Neural crest cell (in vitro differentiated cells): Measurements from ENCODE around the gene ZIC3. TPM values are rescaled to one million over a fixed set of nuclear protein-coding genes. Genes with fewer than 3 reads are reported as not detected.

ENCODE experiments used
- DNase-seq: peaks from one replicate; pipeline ENCODE4 v3.0.0; 2021; ENCODE audit warnings: low read depth, mixed read lengths, low spot score
- H3K27ac Mint-ChIP-seq: one replicate; pipeline ENCODE4 v1.8.0; 2021; ENCODE audit warnings: mild to moderate bottlenecking, mixed read lengths; ENCODE audit not compliant: unreplicated experiment
- H3K27me3 Mint-ChIP-seq: 2 replicates; pipeline ENCODE4 v1.8.0; 2021; ENCODE audit warnings: low read depth, mild to moderate bottlenecking, mixed read lengths
- H3K36me3 Mint-ChIP-seq: 2 replicates; pipeline ENCODE4 v1.8.0; 2021; ENCODE audit warnings: low read depth, mild to moderate bottlenecking, mixed read lengths
- H3K4me1 Mint-ChIP-seq: 2 replicates; pipeline ENCODE4 v1.8.0; 2021; ENCODE audit warnings: mixed read lengths
- H3K4me3 Mint-ChIP-seq: one replicate; pipeline ENCODE4 v1.8.0; 2021; ENCODE audit warnings: mild to moderate bottlenecking, mixed read lengths
- H3K9me3 Mint-ChIP-seq: 2 replicates; pipeline ENCODE4 v1.8.0; 2021; ENCODE audit warnings: mixed read lengths
- long read RNA-seq: library from polyadenylated mRNA; unstranded; transcript quantifications from one replicate; pipeline ENCODE4 v2.0.0, GENCODE V29; 2020
- total RNA-seq: library from RNA; stranded (reverse); gene quantifications from 2 replicates; pipeline ENCODE4 v1.2.1, GENCODE V29; 2021
- TF ChIP-seq, protein P1 (sequence below): fragments of 200-600 bp; sonication (generic); conservative IDR thresholded peaks from 2 replicates; pipeline ENCODE4 v1.5.0; 2021; ENCODE audit warnings: antibody characterized with exemption, mild to moderate bottlenecking

The ZIC3 gene
- total RNA-seq = 2.2 and 2.3 TPM in 2 replicates
- long read RNA-seq, partial matches to known transcripts = 0 of 1 reads
- long read RNA-seq, other reads (novel, unspliced or antisense) = 1 of 1 reads

DNA sequence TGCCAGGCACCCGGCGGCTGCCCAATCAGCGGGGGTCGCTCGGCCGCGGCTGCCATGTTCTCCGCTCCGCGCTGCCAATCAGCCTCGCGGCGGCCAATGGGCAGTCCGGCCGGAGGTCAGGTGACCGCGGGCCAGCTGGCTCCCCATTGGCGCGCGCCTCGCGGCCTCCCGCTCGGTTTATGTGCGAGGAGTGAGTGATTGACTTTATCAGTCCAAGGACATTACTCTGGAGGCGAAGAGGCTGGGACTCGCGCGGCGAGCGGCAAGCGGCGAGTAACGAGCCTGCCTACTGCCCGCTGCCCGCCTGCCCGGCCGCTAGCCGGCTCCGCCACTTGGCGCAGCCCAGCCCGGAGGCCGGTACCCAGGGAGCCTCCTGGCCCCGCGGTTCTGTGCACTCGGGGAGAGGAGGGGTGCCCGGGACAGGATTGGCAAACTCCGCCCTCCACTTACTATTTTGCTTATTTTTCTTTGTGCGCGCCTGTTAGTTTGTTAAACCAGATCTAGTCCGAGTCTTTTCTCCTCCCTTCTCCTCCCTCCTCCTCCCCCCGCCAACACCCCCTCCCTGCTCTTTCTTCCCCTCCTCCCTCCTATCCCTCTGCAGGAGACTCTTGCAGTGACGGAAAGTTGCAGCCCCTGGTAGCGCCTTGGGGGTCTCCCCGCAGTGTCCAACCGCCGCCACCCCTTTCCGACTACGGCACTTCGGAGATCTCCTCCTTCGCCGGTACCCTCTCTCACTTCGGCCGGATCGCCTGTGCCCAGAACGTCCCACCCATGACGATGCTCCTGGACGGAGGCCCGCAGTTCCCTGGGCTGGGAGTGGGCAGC lies at the start of gene ZIC3:
Gene ZIC3 (plus strand): TSS at position 207 of the 825 bp plus-strand sequence. CDS start 565 bp downstream, at position 772.
- peak; percentile 60 for DNase-seq
- Mint-ChIP-seq H3K9me3 (no peaks in the 10 kb centered on the region), H3K27ac (no peak within 1 kb of the TSS), H3K4me1 (peaks cover 17% of the 10 kb centered on the region), H3K4me3 (peak within 1 kb of the TSS; percentile 85), H3K27me3 (peaks cover 97% of the 10 kb centered on the region), H3K36me3 (peaks cover 6% of the 10 kb centered on the region)
- TF ChIP-seq, protein P1, sequence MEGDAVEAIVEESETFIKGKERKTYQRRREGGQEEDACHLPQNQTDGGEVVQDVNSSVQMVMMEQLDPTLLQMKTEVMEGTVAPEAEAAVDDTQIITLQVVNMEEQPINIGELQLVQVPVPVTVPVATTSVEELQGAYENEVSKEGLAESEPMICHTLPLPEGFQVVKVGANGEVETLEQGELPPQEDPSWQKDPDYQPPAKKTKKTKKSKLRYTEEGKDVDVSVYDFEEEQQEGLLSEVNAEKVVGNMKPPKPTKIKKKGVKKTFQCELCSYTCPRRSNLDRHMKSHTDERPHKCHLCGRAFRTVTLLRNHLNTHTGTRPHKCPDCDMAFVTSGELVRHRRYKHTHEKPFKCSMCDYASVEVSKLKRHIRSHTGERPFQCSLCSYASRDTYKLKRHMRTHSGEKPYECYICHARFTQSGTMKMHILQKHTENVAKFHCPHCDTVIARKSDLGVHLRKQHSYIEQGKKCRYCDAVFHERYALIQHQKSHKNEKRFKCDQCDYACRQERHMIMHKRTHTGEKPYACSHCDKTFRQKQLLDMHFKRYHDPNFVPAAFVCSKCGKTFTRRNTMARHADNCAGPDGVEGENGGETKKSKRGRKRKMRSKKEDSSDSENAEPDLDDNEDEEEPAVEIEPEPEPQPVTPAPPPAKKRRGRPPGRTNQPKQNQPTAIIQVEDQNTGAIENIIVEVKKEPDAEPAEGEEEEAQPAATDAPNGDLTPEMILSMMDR = no peak

DNA sequence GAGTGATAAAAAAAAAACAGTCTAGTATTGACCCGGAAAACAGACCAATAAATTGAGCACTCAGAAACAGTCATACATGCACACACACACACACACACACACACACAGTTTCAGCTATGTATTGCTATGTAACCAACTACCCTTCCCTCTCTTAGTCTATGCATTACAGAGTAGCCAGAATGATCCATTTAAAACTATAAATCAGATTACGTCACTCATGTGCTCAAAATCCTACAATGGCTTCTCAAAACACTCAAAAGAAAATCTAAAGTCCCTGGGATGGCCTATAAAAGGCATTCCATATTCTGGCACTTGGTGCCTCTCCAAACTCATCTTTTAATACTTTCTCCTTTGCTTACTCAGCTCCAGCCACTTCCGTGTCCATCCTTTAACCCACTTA lies 46.5 kb upstream of the ZIC3 start:
- TF ChIP-seq, protein P1 = no peak
- no peaks in the 10 kb centered on the region for H3K4me1 Mint-ChIP-seq
- no peak overlapping the region for H3K27ac Mint-ChIP-seq
- no peaks in the 10 kb centered on the region for H3K36me3 Mint-ChIP-seq
- no peak for DNase-seq
- peaks cover 8% of the 10 kb centered on the region for H3K9me3 Mint-ChIP-seq
- no peaks in the 10 kb centered on the region for H3K27me3 Mint-ChIP-seq
- H3K4me3 Mint-ChIP-seq = no peak overlapping the region

DNA sequence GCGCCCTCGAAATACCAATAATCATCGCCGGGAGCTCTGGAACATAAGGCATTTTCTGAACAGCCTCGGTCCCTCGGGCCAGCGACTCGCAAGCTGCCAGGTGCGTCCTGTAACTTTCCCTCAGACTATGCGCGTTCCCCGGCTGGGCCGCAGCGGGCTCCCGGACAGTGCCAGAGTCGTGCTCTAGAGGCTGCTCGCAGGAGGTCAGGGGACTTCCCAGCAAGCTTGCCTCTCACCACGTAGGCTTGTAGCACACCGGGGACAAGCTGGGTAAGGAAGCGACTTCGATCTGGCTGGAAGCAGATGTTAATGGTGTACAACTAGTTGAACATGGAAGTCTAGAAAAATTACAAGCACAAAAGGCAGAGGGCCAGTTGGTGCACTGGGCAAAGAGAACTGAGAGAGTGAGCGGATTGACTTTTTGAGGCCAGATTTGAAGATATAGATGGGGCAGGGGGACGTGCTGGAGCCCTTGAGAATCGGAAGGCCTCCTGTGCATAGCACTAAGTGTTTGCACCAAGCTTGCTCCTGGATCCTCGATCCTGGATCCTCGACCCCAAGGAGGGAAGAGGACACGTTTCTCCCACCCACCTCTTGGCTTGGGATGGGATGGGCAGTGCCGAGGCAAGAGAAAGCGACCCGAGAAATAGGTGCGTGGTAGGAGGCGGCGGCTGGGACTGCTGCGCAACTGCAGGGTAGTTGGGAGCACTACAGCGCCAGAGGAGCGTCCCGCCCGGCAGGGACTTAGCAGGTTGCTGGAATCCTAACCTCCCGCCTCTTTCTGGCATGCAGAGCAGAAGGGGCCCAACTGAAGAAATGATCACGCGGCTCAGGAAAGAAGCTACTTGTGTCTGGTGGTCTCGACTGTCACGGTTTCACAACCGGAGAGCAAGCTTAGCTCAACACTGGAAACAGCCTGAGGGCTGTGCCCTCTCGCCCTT lies 19.9 kb upstream of the ZIC3 start:
- TF ChIP-seq, protein P1 = no peak
- Mint-ChIP-seq H3K27ac (no peak overlapping the region), H3K27me3 (peaks cover 72% of the 10 kb centered on the region), H3K36me3 (peaks cover under 1% of the 10 kb centered on the region), H3K4me3 (no peak overlapping the region), H3K9me3 (no peaks in the 10 kb centered on the region), H3K4me1 (peaks cover 5% of the 10 kb centered on the region)
- DNase-seq = no peak

DNA sequence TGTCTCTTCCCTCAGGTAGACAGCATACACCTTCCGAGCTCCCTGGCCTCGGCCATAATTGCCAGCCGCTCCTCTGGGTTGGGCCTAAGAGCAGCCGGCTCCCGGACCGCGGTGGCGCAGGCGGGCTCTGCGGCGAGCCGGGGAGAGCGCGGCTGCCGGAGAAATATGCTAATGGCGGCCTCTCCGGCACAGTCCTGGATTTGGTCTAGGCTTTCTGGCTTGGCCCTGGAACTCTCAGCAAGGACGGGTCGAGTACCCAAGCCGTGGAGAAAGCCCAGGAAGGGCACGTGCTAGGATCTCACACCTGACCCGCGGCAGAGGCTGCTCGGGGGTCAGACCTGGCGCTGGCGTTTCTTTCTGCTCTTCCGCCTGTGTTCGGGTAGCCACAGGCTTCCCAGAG lies 18.6 kb upstream of the ZIC3 start:
- TF ChIP-seq, protein P1 = no peak
- Mint-ChIP-seq H3K4me3 (no peak overlapping the region), H3K9me3 (no peaks in the 10 kb centered on the region), H3K4me1 (peaks cover 5% of the 10 kb centered on the region), H3K27ac (no peak overlapping the region), H3K27me3 (peaks cover 80% of the 10 kb centered on the region), H3K36me3 (peaks cover 4% of the 10 kb centered on the region)
- no peak for DNase-seq

DNA sequence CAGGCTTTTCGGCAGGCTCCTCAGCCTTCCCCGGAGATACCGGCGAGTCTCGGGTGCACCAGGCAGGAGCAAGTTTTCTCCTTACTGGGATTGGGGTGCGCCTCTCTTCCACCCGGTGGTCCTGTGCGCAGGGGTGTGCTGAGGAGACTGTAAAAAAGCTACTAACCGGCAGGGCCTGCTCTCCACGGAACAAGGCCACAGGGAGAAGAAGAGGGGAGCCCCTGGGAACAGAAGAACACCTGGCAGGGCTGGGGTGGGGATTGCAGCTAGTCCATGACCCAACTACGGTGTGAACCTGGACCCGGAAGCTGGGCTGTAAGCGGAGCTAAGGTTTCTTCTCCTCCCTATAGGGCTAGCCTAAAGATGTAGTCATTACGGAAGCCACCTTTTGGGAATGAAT lies 17.7 kb upstream of the ZIC3 start:
- H3K4me3 Mint-ChIP-seq = no peak overlapping the region
- no peak overlapping the region for H3K27ac Mint-ChIP-seq
- peaks cover 87% of the 10 kb centered on the region for H3K27me3 Mint-ChIP-seq
- H3K4me1 Mint-ChIP-seq = peaks cover 5% of the 10 kb centered on the region
- peaks cover 4% of the 10 kb centered on the region for H3K36me3 Mint-ChIP-seq
- H3K9me3 Mint-ChIP-seq = no peaks in the 10 kb centered on the region
- DNase-seq = no peak
- TF ChIP-seq, protein P1 = no peak
